HG03521 (cell line): ENCODE results near the gene KDM5A.

ENCODE experiments used
- ATAC-seq: cut with Tn5 transposase; IDR thresholded peaks from one replicate; pipeline ENCODE4 v1.9.1; 2021; ENCODE audit warnings: mild to moderate bottlenecking, moderate library complexity; ENCODE audit not compliant: unreplicated experiment

KDM5A gene

DNA sequence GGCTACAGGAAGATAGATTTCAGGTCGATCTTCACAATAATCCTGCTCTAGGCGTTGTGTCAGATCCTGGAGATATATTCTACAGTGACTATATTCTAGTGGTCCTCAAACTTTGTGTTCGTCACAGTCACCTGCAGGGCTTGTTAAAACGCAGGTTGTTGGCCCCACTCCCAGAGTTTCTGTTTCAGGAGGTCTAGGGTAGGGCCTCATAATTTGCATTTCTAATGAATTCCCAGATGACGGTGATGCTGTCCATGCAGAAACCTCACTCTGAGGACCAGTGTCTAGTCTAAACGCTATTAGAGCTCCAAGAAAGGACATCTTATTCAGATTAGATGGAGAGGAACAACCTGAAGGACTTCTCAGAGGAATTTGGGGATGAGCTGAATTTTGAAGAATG is 113.3 kb downstream of the KDM5A start:
- ATAC-seq: no peak

DNA sequence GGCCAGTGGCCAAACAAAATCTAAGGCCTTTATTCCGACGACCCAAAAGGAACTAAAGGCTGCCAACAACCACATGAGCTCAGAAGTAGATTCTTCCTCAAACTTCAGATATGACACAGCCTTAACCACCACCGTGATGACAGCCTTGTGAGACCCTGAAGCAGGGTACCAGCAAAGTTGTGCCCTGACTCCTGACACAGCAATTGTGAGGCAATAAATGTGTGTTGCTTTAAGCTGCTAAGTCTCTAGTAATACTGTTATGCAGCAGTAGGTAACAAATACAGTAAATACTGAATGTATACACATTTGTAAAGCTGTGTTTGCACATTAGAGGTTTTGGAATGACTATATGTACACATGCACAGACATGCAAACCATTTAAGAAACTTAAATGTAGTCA is 115.7 kb downstream of the KDM5A start:
- ATAC-seq: no peak

DNA sequence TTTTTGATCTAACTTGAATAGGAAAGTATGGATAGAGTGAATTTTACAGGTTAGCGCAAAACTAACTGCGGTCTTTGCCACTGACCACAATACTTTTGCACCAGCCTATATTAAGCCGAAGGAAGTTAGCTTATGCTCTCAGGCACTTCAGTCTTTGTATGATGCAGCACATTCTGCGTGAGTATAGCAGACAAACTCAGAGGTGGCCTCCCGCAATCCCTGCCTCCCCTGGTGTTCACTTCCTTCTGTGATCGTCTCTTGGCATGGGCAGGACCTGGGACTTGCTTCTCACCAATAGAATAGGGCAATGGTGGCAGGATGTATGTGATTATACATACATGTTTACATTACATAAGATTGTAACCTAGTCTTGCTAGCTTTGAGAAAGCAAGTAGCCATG is 116.2 kb downstream of the KDM5A start:
- no peak for ATAC-seq

DNA sequence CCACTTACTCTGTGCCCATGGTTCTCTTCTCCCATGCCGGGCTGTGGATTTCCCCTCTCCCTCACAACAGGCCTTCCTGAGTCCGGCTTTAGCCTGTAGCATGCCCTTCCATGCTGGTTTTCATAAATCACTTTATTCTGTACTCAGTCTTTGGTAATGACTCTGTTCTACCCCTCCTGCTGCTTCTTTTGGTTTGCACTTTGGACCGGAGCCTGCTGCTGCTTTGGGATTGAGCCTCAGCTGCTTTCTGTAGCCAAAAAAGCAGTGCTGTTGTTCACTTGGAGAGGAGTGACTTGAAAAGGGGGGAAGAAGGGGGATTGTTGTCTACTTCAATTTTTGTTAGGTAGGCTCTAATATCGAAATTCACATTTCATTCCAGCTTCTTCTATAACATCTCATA is 118.0 kb downstream of the KDM5A start:
- no peak for ATAC-seq

DNA sequence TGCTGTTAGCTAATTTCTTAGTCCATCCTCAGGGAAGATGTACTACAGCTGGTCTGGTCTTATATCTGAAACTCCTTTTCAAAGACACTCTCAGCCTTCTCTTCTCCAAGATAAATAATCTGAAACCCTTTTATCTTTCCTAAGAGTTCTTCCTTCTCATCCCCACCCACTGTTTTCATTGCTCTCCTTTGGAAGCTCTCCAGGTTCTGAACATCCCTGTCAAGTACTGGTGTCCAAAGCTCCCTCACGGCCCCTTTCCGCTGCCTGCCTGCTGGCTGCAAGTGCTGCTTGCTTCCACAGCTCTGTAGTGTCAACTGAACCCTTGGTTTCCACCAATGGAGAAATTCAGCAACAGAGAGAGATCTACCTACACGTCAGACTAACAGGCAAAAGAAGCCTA is 119.9 kb downstream of the KDM5A start:
- ATAC-seq: no peak

DNA sequence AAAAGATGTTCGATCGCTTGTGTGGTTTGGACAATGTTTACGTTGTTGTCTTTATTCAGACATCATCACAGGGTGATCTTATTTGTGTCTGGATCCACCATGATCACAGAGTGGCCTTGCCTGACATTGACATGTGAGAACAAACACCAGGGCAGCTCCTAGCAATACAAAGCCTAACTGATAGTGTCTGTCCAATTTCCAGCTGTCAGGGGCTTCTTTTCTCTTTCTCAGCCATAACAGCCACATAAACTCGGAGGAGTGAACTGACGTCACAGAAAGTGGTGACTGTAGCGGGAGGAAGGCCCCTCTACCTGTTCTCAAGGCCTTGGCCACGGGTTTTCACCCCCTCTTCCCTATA is 120.7 kb downstream of the KDM5A start:
- ATAC-seq: no peak

DNA sequence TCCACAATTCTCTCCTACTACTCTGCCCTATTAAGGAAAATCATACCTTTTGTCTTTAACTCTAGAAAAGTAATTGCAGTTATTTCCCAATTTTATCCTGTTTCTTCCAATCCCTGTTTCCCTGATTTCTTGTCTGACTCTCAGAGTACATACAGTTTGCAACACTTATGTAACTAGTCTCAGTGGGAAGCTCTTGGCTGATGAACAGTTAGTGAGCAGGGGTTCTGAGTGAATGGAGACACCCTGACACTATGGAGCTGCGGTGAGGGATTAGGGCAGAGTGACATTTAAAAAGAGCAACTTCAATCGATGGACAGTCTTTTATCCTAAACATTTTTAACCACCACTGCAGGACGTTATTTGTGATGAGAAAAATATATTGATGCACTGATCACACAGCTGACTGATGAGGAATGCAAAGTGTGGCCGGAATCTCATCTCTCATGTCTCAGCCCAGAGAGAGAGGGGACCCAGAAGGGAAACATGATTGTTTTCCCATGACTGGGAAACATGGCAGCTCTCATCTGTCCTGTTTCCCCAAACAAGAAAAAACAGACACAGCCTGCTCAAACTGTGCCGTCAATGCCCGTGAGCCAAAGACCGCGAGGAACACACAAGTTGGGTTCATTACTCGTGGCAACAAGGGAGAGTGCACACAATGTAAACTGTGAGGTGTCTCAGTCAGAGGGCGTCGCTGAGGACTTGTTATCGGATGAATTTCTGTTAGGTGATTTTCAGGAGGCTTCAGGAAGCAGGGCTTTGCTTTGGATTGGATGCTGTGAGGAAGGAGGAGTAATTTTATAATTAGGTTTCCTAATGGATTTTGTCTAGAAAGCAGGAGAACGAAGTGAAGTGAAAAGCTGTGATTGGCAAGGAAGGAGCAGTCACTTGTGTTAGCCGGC is 121.3 kb downstream of the KDM5A start:
- no peak for ATAC-seq

DNA sequence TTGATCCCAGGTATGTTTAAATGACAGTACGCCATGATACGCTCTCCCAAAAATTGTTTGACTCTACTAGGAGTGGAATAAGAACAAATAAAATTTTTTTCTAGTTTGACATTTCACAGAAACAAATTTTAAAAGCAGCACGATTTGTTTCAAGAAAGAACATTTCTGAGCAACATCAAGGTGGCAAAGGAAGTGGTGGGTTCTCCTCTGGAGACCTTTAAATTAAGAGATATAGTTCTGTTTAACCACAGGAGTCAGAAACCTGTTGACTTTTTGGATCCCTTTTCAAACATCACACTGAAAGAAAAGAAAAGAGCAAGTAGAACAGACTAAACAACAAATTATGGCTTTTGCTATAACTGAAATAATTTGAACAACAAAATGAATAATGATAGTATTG is 124.0 kb downstream of the KDM5A start:
- ATAC-seq: no peak

DNA sequence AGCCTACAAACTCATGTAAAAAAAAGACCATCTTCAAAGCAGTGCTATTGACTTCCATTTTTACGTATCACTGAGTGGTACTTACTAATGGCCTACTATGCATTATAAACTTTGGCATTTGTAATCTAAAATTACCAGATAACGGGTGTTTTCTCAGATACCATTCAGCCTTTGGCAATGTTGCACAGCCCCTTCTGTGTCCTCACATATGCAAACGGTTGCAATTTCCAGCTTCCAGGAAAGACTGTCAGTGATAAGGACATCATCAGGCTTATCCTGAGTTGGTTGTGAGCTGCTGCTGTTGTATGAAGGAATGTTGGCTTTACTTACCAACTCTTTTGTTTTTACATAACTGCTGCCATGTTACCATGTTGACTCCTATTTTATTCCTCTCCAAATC is 124.9 kb downstream of the KDM5A start:
- ATAC-seq: no peak

DNA sequence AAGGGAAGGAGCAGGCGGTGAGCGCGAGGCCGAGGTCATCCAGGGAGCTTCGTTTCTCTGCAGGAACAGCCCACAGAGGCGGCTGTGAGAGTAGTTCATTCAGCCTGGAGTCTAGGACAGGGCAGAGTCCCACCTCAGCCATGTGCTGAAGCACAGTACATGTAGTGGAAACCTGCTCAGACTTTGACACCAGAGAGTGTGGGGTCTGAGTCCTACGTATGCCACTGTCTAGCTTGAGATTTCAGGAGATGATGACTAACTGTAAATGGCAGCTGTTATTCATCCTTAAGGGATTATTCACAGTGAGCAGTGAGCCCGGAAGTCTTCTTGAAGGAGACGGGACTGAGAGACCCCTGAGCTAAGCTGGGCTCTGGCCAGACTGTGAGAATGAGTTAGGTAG is 125.5 kb downstream of the KDM5A start:
- no peak for ATAC-seq

DNA sequence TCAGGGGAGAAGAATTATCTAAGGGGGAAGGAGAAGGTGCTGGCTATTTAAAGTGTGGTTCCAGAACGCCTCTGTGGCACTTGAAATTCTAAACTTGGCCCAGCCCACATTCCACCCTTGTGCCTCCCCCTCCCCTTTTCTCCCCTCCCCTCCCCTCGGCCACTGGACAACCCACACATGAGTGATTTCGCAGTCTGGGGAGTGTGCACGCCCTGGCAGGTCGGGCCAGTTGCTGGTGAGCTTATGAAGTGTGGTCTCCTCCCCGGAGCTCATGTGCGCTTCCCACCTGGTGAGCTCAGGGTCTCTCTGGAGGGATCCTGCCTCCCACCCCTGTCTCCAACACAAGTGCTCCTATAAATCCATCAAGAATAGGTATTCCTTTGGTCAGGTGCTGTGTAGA is 126.3 kb downstream of the KDM5A start, which contains the start of gene SLC6A13:
Gene SLC6A13, minus strand, starts transcription at position 20 of the 400 bp plus-strand sequence. CDS start 2,784 bp downstream, outside the sequence.
- no peak for ATAC-seq

DNA sequence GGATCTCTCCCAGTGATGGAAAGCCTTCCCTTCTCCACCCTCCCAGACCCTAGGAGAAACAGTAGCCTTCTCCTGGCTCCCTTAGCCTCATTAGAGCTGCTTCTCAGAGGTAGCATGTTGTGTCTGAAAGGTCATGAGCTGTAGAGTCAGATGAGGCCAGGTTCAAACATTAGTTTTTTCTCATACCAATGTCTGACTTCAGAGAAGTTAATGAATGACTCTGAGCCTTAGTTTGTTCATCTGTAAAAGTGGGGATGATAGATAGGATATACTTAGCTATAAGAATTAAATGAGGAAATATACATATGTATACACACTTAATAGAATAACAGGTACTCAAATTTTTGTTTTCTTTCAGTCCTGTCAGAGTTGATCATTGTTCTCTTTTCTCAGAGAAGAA is 127.0 kb downstream of the KDM5A start:
- no peak for ATAC-seq

DNA sequence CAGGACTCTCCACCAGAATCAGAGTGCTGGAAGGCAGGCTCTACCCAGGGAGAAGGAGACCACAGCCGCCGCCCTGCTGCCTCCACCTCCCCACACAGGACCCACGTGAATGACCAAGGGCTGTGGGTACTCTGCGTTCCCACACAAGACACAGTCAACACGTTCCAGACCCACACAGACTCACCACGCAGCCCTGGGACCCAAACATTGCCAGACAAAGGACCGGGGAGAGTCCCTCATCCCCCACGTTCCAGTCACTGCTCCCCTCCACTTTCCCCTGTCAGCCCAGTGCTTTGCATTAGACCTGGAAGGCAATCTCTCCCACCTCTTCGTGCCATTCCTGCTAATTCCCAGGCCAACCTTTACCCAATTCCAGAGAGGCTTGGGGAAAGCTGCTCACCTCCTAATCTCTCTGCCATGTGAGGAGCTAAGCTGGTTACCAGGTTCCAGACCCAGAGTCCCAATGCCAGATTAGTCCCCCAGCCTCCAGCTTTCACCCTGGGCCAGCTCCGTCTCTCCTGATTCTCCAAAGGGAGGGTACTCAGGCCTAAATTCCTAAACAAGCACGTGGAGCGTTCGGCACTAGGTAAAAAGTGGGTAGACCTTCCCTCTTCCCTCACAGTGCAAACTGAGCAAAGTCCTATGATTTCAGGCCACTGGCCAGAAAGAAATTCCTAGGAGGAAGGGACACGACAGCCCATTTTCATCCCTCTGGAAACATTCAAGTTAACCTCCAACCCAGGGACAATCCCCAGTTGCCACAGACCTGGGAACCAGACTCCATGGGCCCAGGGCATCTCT is 131.4 kb downstream of the KDM5A start:
- ATAC-seq: no peak

DNA sequence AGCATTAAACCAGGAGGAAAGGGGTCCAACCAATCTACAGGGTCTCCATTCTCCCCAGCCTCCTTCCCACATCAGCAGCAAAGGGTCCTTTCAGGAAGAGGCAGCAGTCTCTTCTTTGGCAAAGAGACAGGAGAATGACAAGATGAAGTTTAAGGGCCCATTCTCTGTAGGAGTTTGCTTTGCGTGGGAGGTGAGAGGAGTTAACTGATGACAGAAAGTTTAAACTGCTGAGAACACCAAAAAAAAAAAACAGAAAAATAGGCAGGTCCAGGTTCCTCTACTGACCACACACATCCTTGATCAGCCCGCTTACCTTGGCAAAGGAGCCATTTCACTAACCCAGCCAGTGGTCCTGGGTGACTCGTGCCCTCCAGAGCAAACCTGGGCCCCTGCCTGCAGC is 132.2 kb downstream of the KDM5A start:
- ATAC-seq: no peak

DNA sequence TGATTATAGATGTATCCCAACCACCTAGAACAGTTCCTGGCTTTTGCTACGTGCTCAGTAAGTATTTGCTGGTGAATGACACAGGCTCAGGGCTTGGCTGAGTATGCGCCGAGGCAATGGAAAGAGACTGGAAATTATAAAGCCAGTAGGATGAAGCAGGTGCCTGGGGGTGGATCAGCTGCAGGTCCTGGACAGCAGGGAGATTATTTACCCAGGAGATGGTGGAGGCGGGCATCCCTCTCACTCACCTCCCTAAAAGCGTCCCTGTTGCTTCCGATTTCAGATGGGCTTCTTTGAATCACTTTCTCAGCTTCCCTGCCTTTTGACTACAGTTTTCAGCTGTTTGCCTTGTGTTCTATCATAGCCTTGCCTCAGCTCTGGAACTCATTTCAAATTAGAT is 132.9 kb downstream of the KDM5A start:
- no peak for ATAC-seq

DNA sequence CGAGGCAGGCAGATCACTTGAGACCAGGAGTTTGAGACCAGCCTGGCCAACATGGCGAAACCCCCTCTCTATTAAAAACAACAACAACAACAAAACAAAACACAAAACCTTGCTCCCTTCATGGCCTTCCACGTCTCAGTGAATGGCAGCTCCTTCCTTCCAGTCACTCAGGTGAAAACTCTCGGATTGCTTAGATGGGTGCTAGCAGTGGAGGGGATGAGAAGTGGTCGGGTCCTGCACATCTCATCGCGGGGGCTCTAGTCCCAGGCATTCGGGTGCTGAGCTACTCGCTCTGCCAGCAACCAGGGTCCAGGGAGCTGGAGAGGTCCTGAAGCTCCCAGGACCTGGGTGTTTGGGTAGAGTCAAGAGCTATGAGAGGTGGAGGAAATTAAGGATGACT is 134.2 kb downstream of the KDM5A start:
- no peak for ATAC-seq

DNA sequence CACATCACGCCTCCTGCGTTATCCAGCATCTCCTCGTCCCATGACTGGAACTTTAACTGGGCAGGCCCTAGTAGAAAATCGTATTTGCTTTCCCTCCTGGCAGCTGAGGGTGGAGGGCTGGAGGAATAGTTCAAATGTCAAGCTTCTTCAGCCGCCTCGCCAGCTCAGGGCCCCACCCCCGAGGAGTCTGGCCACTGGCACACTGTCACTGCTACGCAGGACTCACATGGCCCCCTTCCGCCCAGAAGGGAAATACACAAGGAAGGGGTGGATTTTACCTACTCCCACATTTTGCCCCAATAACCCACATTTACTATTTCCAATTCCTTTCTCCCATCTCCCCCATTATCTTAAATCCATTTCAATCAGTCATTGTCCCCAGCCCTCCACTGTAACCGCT is 135.1 kb downstream of the KDM5A start:
- no peak for ATAC-seq

DNA sequence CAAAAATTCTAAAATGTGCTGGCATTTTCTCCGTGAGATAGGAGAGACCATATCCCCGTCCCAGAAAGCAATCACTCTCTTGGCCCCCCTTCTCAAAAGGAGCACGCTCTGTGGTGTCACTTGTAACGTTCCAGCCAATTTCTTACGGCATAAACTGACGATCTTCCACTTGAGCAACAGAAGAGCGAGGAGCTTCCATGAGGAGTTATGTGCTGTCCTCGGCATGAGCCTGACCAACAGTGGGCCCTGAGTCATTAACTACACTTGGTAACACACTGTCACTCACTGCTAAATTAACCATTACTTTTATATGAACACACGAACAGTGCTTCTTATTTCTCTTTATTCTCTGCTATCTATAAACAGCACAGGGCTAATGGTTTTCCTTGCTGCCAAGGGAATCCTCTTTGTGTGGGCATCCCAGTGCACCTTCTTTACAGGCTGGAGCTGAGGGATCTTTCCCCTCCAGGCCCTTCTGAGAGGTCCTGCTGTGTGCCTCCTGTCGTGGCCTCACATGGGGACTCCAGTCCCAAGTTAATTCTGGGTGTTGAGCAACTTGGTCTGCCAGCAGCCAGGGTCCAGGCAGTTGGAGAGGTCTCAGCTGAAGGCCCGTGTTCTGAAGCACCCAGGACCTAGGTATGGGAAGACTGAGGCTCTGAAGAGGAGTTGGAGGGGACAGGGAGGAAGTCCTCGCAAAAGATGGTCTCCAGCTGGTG is 135.8 kb downstream of the KDM5A start:
- ATAC-seq: no peak

DNA sequence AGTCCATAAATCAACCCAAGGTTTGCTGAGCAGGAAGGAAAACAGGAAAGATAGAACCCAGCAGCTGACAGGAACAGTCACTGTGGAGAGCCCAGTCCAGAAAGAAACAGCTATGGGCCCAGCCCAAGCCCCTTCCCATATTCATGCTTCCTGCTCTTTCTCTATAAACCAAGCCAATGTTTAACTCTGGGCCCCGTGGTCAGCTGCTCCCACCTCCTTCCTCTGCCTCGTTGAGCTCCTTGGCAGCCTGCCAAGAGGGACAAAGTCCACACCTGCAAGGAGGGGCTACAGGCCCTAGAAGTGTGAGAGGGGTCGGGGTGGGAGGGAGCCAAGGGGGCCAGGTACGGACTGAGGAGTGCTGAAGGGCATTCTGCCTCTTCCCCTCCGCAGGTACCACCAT is 136.5 kb downstream of the KDM5A start:
- no peak for ATAC-seq

DNA sequence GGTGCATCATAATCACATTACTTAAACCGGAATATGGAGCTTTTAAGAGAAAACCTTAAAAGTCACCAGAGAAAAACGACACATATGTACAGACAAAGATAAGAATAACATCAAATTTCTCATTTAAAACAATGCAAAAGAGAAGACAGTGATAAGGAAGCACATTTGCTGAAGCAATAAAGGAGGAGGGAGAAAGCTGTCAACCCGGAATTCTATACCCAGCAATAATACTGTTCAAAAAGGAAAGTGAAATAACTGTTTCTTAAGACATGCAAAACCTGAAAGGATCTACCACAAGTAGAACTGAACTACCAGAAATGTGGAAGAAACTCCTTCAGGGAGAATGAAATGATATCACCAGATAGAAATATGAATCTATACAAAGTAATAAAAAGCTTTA is 141.8 kb downstream of the KDM5A start:
- no peak for ATAC-seq

DNA sequence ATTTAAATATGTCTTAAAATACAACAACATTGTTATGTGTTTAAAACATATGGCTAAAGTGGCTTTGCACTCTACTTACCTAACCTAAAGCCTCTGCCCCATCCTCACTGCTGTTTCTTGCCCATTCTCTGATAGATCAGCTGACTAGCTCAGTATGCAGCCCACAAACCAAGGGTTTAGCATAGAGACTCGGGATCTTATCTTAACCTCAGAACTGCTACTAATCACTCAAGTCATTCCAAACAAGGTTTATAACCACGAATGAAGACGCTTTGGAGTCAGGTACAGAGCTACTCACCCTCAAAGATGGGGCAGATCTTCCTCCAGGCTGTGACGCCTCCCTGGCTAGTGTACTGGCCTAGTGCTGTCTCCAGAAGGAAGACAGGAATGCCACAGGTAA is 145.7 kb downstream of the KDM5A start:
- ATAC-seq: no peak

DNA sequence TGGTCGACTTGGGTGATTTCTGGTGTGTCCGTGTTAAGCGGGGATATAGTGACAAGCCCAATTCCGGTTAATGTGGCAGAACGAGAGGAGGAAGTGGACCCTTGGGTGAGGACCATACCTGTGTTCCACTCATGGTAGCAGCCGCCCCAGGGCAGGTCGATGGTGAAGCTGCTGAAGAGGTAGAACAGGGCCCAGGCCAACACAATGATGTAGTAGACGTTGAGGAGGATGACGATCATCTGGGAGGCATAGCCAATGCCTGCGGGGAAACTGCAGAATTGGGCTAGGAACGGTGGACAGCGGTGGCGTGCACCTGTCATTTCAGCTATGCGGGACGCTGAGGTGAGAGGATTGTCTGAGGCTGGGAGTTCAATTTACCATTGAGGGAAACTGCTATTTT is 146.6 kb downstream of the KDM5A start:
- no peak for ATAC-seq
